HepG2 (cell line): Measurements from ENCODE around the gene NDOR1. TPM values are rescaled to one million over a fixed set of nuclear protein-coding genes. Genes with fewer than 3 reads are reported as not detected.

Source experiments
- ARID4A ChIP-seq: sonication (generic); formaldehyde crosslinking; IDR thresholded peaks from 2 replicates; pipeline ENCODE4 v1.5.0; 2020; ENCODE audit warnings: mild to moderate bottlenecking, missing genetic modification reagents, borderline replicate concordance
- BORCS8-MEF2B ChIP-seq: sonication (generic); formaldehyde crosslinking; IDR thresholded peaks from 2 replicates; pipeline ENCODE4 v1.8.0; 2022; ENCODE audit warnings: mild to moderate bottlenecking, missing genetic modification reagents
- CSRNP1 ChIP-seq: sonication (generic); formaldehyde crosslinking; IDR thresholded peaks from 2 replicates; pipeline ENCODE4 v1.8.1; 2023; ENCODE audit warnings: mild to moderate bottlenecking, missing genetic modification reagents
- DDIT3 ChIP-seq: sonication (generic); formaldehyde crosslinking; IDR thresholded peaks from 2 replicates; pipeline ENCODE4 v1.4.0; 2020; ENCODE audit warnings: mild to moderate bottlenecking, missing genetic modification reagents
- DR1 ChIP-seq: sonication (generic); formaldehyde crosslinking; IDR thresholded peaks from 2 replicates; pipeline ENCODE4 v1.8.0; 2021; ENCODE audit warnings: mild to moderate bottlenecking, missing genetic modification reagents, inconsistent platforms
- HNRNPL ChIP-seq: fragments of 200-400 bp; formaldehyde crosslinking; IDR thresholded peaks from 2 replicates; pipeline ENCODE4 v1.6.1; 2017; ENCODE audit warnings: mild to moderate bottlenecking, low read depth, low read length
- KLF15 ChIP-seq: sonication (generic); formaldehyde crosslinking; IDR thresholded peaks from 2 replicates; pipeline ENCODE4 v1.8.1; 2023; ENCODE audit warnings: borderline replicate concordance, mild to moderate bottlenecking, inconsistent platforms, missing genetic modification reagents, mixed read lengths
- REPIN1 ChIP-seq: sonication (generic); formaldehyde crosslinking; IDR thresholded peaks from 2 replicates; pipeline ENCODE4 v1.8.0; 2022; ENCODE audit warnings: missing genetic modification reagents, low read depth, mild to moderate bottlenecking, borderline replicate concordance
- SMAD3 ChIP-seq: sonication (generic); formaldehyde crosslinking; IDR thresholded peaks from 2 replicates; pipeline ENCODE4 v1.4.0; 2020; ENCODE audit warnings: missing genetic modification reagents
- TAF1 ChIP-seq: sonication (generic); formaldehyde crosslinking; IDR thresholded peaks from 2 replicates; pipeline ENCODE4 v1.4.0; 2020; ENCODE audit warnings: missing genetic modification reagents
- TAF15 ChIP-seq: fragments of 200-400 bp; formaldehyde crosslinking; IDR thresholded peaks from one replicate; pipeline ENCODE4 v1.6.1; 2018; ENCODE audit warnings: mild to moderate bottlenecking, low read depth, low read length; ENCODE audit not compliant: poor library complexity, severe bottlenecking
- ZBTB43 ChIP-seq: sonication (generic); formaldehyde crosslinking; conservative IDR thresholded peaks from 2 replicates; pipeline ENCODE4 v1.4.0; 2020; ENCODE audit warnings: missing genetic modification reagents
- ZNF234 ChIP-seq: sonication (generic); formaldehyde crosslinking; conservative IDR thresholded peaks from 2 replicates; pipeline ENCODE4 v1.5.1; 2020; ENCODE audit warnings: mild to moderate bottlenecking, missing genetic modification reagents
- ZNF275 ChIP-seq: sonication (generic); formaldehyde crosslinking; IDR thresholded peaks from 2 replicates; pipeline ENCODE4 v1.8.0; 2022; ENCODE audit warnings: missing genetic modification reagents, mild to moderate bottlenecking, inconsistent platforms, borderline replicate concordance
- ZNF501 ChIP-seq: sonication (generic); formaldehyde crosslinking; IDR thresholded peaks from 2 replicates; pipeline ENCODE4 v1.5.1; 2020; ENCODE audit warnings: mild to moderate bottlenecking, moderate library complexity, missing genetic modification reagents
- ZNF589 ChIP-seq: sonication (generic); formaldehyde crosslinking; conservative IDR thresholded peaks from 2 replicates; pipeline ENCODE4 v1.8.0; 2022; ENCODE audit warnings: mild to moderate bottlenecking, moderate library complexity, missing genetic modification reagents
- ZSCAN25 ChIP-seq: sonication (generic); formaldehyde crosslinking; IDR thresholded peaks from 2 replicates; pipeline ENCODE4 v1.8.0; 2022; ENCODE audit warnings: mild to moderate bottlenecking, missing genetic modification reagents
- polyA plus RNA-seq, 8 experiments: library from polyadenylated mRNA; depleted of rRNA in 3 of 8; stranded (reverse) in 7 of 8; unstranded in 1 of 8; fragments of >200 nt; fragmentation: Illumina TruSeq in 4 of 8; extraction: Trizol in 4 of 8; gene quantifications; 2 replicates each; pipeline versions ENCODE4 v1.2.1 to v1.2.3, GENCODE V29; 2011 to 2016; ENCODE audit warnings: low read depth in 4 of 8, missing spikeins in 1 of 8, mixed read lengths in 1 of 8; ENCODE audit not compliant: insufficient read depth in 1 of 8
- total RNA-seq, 5 experiments: library from RNA; depleted of rRNA; stranded (reverse); fragments of >200 nt; fragmentation: Illumina TruSeq; extraction: Trizol; gene quantifications; 2 replicates each; pipeline ENCODE4 v1.2.3, GENCODE V29; 2016; ENCODE audit warnings: low read depth in 1 of 5

NDOR1 gene
- total and polyA plus RNA-seq, 2 of the 13 experiments (the other 11 are each of a cell fraction or from before 2014, with no cell fraction given), result 3.6 to 8.7 TPM

GRCh38 chr9:137241490-137242268 is 36.2 kb downstream of the NDOR1 start (continued):
- peak; percentile 42; the same call in 1 of the 2 replicates for TF ChIP-seq ZNF589 (CRISPR knock-in tag)
- 0 out of 2 replicates have a peak, but pooled peaks have one; percentile 35 for TF ChIP-seq SMAD3 (CRISPR knock-in tag)
- peak; percentile 30; the same call in 1 of the 2 replicates for TF ChIP-seq TAF1 (CRISPR knock-in tag)
- peak; percentile 37; the same call in 1 of the 2 replicates for TF ChIP-seq BORCS8-MEF2B (CRISPR knock-in tag)
- no peak; the same call in 1 of the 2 replicates for TF ChIP-seq ZBTB43 (CRISPR knock-in tag)
- no peak for TF ChIP-seq DDIT3 (CRISPR knock-in tag)
- 0 out of 2 replicates have a peak, but pooled peaks have one; percentile 36 for TF ChIP-seq ZNF275 (CRISPR knock-in tag)
- TF ChIP-seq ARID4A (CRISPR knock-in tag), result 0 out of 2 replicates have a peak, but pooled peaks have one; percentile 64
- peak; percentile 41; the same call in 1 of the 2 replicates for TF ChIP-seq ZSCAN25 (CRISPR knock-in tag)
- TF ChIP-seq ZNF501, result peak; percentile 87
- TF ChIP-seq REPIN1 (CRISPR knock-in tag), result 0 out of 2 replicates have a peak, but pooled peaks have one; percentile 64
- TF ChIP-seq KLF15 (CRISPR knock-in tag), result 0 out of 2 replicates have a peak, but pooled peaks have one; percentile 52
- no peak for TF ChIP-seq DR1 (CRISPR knock-in tag)
- TF ChIP-seq HNRNPL, result 0 out of 2 replicates have a peak, but pooled peaks have one; percentile 28
- TF ChIP-seq TAF15, result no peak
- 0 out of 2 replicates have a peak, but pooled peaks have one; percentile 12 for TF ChIP-seq ZNF234 (CRISPR knock-in tag)
- TF ChIP-seq CSRNP1 (CRISPR knock-in tag), result peak; percentile 60; the same call in 1 of the 2 replicates
